Measurements from ENCODE around the gene RPE. TPM values are rescaled to one million over a fixed set of nuclear protein-coding genes. Genes with fewer than 3 reads are reported as not detected.

RPE gene
- 10 to 100 TPM; 41.0 to 47.5 (median 41.7) TPM for total RNA-seq
- long read RNA-seq, donor 1, transcript RPE-202 (6 exons, 2,569 nt) = major isoform, 46 of 58 reads
- long read RNA-seq, donor 1, partial matches to known transcripts = 1 of 58 reads
- long read RNA-seq, donor 1, other reads (novel, unspliced or antisense) = 6 of 58 reads
- long read RNA-seq, donor 2, transcript RPE-202 (6 exons, 2,569 nt) = major isoform, 18 of 21 reads
- long read RNA-seq, donor 2, partial matches to known transcripts = 0 of 21 reads
- long read RNA-seq, donor 2, other reads (novel, unspliced or antisense) = 1 of 21 reads

DNA sequence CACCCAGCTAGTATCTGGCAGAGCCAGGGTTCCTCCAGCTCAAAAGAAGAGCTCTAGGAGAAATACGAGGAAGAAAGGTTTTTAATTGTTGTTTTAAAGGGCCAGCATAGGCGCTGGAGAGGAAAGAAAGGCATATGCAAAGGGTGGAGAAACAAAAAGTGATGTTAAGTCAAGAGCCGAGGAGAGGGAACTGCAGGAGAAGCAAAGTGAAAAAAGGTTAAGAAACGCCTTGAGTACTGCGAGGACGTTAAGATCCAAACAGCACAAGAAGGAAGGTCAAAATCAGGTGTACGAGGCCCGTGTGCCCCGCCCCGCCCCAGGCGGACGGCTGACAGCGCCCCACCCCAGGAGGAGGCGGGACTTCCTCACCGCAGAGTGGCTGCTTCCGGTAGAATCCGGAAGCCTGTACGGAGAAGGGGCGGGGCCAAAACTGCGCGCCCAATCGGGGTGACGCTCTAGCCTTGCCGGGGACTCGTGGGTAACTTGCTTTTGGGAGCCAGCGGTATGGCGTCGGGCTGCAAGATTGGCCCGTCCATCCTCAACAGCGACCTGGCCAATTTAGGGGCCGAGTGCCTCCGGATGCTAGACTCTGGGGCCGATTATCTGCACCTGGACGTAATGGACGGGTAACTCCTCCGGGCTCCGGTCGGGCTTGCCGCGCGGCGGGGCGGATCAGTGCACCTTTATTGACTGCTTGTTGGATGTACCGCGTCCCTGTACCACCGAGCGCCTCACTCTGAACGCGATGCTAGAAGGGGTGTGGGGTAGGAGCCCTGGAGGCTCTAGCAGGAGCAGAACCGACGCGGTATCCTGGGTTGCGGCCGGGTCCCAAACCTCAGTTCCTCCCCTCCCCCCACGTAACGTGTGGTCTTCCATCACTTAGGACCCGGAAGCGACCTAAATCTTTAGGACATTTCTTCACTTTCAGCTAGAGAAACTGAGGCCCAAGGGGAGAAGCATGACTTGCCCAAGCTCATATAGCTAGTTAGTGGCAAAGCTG is at the start of gene RPE:
RPE (plus strand) TSS at position 481 of the 1,000 bp plus-strand sequence; CDS start at position 505, 24 bp downstream.
- DNase-seq = peak; percentile 98 to 99 (median 99)
- intact Hi-C loops (cut with DNase I, micrococcal nuclease) = no loop called here
- H3K4me1 ChIP-seq (ENCODE audit: low read depth) = peaks cover 23% of the 10 kb centered on the region

DNA sequence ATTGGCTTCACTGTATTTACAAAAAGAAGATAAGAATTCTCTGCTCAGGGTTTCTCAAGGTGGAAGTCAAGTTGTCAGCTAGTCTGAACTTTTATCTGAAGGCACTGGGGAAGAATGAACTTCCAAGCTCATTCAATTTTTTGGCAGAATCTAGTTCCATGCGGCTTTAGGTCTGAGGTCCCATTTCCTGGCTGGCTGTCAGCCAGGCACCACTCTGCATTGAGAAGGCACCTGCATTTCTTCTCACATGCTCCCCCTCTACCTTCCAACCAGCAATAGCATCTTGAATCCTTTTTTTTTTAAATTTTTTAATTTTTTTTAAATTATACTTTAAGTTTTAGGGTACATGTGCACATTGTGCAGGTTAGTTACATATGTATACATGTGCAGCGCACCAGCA is 46.2 kb upstream of the RPE start:
- Histone ChIP-seq H3K9me3 (no peaks in the 10 kb centered on the region), H3K36me3 (ENCODE audit: low read depth) (no peaks in the 10 kb centered on the region), H3K4me1 (ENCODE audit: low read depth) (no peaks in the 10 kb centered on the region), H3K4me3 (no peak overlapping the region)
- no peak for DNase-seq
- TF ChIP-seq, protein P1, sequence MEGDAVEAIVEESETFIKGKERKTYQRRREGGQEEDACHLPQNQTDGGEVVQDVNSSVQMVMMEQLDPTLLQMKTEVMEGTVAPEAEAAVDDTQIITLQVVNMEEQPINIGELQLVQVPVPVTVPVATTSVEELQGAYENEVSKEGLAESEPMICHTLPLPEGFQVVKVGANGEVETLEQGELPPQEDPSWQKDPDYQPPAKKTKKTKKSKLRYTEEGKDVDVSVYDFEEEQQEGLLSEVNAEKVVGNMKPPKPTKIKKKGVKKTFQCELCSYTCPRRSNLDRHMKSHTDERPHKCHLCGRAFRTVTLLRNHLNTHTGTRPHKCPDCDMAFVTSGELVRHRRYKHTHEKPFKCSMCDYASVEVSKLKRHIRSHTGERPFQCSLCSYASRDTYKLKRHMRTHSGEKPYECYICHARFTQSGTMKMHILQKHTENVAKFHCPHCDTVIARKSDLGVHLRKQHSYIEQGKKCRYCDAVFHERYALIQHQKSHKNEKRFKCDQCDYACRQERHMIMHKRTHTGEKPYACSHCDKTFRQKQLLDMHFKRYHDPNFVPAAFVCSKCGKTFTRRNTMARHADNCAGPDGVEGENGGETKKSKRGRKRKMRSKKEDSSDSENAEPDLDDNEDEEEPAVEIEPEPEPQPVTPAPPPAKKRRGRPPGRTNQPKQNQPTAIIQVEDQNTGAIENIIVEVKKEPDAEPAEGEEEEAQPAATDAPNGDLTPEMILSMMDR (IDR thresholded peaks at IDR 0.05) = no peak
- intact Hi-C loops (cut with DNase I, micrococcal nuclease) = no loop called here
- no peak for ATAC-seq

More for the DNA sequence above, at the start of gene RPE:
- TF ChIP-seq, protein P1 (IDR thresholded peaks at IDR 0.05) = no peak
- H3K9me3 ChIP-seq = no peaks in the 10 kb centered on the region
- peak within 1 kb of the TSS; percentile 95 for H3K4me3 ChIP-seq
- peak; percentile 100 for ATAC-seq
- no peaks in the 10 kb centered on the region for H3K36me3 ChIP-seq (ENCODE audit: low read depth)

DNA sequence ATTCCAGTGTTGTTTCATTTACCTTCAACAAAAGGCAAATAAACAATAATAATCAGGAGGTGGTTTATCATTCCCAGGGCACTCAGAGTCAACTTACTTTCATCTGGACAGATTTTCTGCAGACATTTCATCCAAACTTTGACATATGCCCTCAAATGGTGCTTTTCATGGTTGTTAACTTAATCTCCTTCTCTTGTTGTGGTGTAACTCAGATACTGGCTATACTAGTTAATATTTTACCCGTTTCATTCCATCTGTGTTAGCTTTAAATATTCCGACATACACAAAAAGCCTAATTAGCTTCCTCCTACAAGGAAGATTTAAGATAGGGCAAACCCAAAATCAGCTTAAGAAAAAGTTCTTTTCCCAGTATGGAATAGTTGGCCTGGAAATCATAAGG is 44.4 kb upstream of the RPE start:
- ATAC-seq = no peak

DNA sequence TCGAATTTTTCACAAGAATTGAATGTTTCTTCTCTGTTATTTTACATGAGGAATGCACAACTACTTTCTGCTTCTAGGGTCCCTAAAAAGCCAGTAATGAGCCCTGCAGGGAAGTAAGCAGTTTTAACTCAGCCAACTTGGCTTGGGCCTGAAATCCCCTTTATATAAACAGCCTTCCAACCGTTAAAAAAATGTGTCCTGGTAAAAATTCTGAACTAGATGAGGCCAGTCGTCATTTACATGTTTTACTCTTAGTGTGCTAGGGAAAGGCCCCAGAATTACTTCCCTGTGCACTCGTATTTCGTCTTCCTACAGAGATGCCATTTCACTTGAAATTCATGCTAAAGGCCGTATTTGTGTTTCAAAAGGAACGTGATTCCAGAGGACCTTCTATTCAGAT is 42.4 kb upstream of the RPE start:
- intact Hi-C loops (cut with DNase I, micrococcal nuclease) = no loop called here
- Histone ChIP-seq H3K9me3 (no peaks in the 10 kb centered on the region), H3K4me3 (no peak overlapping the region), H3K4me1 (ENCODE audit: low read depth) (no peaks in the 10 kb centered on the region), H3K36me3 (ENCODE audit: low read depth) (no peaks in the 10 kb centered on the region)
- TF ChIP-seq, protein P1 (IDR thresholded peaks at IDR 0.05) = no peak
- DNase-seq (no peak), ATAC-seq (no peak)

More for the DNA sequence above, 44.4 kb upstream of the RPE start:
- intact Hi-C loops (cut with DNase I, micrococcal nuclease) = no loop called here
- Histone ChIP-seq H3K36me3 (ENCODE audit: low read depth) (no peaks in the 10 kb centered on the region), H3K4me3 (no peak overlapping the region), H3K9me3 (no peaks in the 10 kb centered on the region), H3K4me1 (ENCODE audit: low read depth) (no peaks in the 10 kb centered on the region)
- TF ChIP-seq, protein P1 (IDR thresholded peaks at IDR 0.05) = no peak
- no peak for DNase-seq

DNA sequence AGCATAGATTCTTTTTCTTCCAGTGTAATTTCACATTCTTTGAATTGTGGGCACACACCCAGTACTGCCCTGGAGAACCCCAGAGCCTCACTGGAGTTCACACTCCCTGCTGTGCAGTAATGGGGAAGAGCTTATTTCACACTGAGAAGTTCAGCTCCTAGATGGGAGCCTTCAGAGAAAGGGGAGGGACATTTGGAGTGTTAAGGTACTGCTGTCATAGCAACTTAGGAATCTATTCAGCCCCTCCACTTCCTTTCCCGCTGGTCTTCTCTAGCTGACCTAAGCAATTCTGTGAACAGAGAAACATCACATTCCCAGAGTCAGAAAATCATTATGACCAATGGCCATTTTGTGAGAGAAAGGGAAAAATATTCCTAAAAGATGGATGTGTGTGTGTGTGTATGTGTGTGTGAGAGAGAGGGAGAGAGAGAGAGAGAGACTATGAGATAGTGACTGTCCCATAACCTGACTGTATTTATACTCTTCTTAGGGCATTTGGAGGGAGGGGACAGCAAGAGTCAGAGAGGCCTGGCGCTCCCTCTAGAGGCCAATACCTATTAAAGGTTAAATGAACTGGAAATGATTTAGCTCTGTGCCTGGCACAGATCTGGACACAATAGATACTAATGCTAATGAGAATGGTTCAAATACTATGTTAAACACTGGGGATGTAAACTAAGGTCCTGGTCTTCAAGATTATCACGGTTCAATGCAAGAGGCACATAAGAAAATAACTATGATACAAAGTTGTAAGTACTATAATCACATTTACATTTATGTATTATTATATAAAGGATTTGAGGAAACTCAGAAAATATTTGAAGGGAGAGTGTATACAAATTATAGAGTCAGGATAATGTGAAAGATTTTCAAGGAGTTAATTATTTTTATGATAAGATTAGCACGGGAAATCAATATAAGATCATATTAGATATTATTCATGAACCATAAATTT is 41.5 kb upstream of the RPE start:
- Histone ChIP-seq H3K4me1 (ENCODE audit: low read depth) (no peaks in the 10 kb centered on the region), H3K9me3 (no peaks in the 10 kb centered on the region), H3K36me3 (ENCODE audit: low read depth) (no peaks in the 10 kb centered on the region), H3K4me3 (no peak overlapping the region)
- intact Hi-C loops (cut with DNase I, micrococcal nuclease) = no loop called here
- peak in 1 of 3 donors; percentile 68 for DNase-seq
- peak; percentile 83 for ATAC-seq
- TF ChIP-seq, protein P1 (IDR thresholded peaks at IDR 0.05) = peak; percentile 36
